GM23248 (cell line): ENCODE measurements around the gene ZBTB9.

ENCODE experiments used
- EZH2 ChIP-seq: fragments of 200-600 bp; sonication (generic); IDR thresholded peaks from 2 replicates; pipeline ENCODE4 v1.6.1; 2018; ENCODE audit warnings: antibody characterized with exemption, mild to moderate bottlenecking; ENCODE audit not compliant: insufficient read depth, poor library complexity, severe bottlenecking
- EZH2phosphoT487 ChIP-seq: fragments of 200-600 bp; sonication (generic); IDR thresholded peaks from 2 replicates; pipeline ENCODE4 v1.6.1; 2018; ENCODE audit warnings: antibody characterized with exemption, moderate library complexity, mild to moderate bottlenecking, low read depth; ENCODE audit not compliant: insufficient read depth

DNA sequence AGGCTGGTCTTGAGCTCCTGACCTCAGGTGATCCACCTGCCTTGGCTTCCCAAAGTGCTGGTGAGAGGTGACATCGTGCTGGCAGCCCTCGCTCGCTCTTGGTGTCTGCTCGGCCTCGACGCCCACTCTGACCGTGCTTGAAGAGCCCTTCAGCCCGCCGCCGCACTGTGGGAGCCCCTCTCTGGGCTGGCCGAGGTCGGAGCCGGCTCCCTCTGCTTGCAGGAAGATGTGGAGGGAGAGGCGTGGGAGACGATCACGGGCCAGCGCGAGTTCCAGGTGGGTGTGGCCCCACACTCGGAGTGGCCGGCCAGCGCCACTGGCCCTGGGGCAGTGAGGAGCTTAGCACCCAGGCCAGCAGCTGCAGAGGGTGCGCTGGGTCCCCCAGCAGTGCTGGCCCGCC lies 48.1 kb downstream of the ZBTB9 start:
- TF ChIP-seq EZH2 (no peak), EZH2phosphoT487 (no peak)
